Lower leg skin (tissue), 3 donors: Measurements from ENCODE around the gene C22orf39.

Source experiments
- CTCF ChIP-seq, 3 donors: fragments of 450-650 bp; IDR thresholded peaks; one replicate each; pipeline ENCODE4 v1.5.1; 2016; ENCODE audit warnings: antibody characterized with exemption in 3 of 3, mild to moderate bottlenecking in 3 of 3, moderate library complexity in 2 of 3
- POLR2A ChIP-seq, 2 donors: fragments of 450-650 bp; IDR thresholded peaks; one replicate each; pipeline ENCODE4 v1.6.1; 2016 to 2017; ENCODE audit warnings: antibody characterized with exemption in 2 of 2, mild to moderate bottlenecking in 1 of 2, moderate library complexity in 1 of 2

- TF ChIP-seq POLR2A (IDR thresholded peaks at IDR 0.05) (no peak), CTCF (IDR thresholded peaks at IDR 0.05) (no peak)
Measured at GRCh38 chr22:19482297-19482696, 34.8 kb upstream of the C22orf39 start.
